Activated CD8-positive, alpha-beta memory T cell treated with anti-CD3 and anti-CD28 coated beads, Interleukin-2, amount 50 U/mL, for 24 hours (primary cell): ENCODE measurements around the gene MTFR1L.

ENCODE experiments used
- DNase-seq: peaks from one replicate; pipeline ENCODE4 v3.0.0-alpha.2; 2020; ENCODE audit errors: extremely low read depth

Gene MTFR1L

GRCh38 chr1:25819491-25820246 lies at the start of gene MTFR1L:
TSS of gene MTFR1L (plus strand) at chr1:25819954. CDS start at chr1:25823105, 3,151 bp downstream.
- peak; percentile 84 for DNase-seq

GRCh38 chr1:25770541-25771220 lies 49.1 kb upstream of the MTFR1L start:
- no peak for DNase-seq

- DNase-seq: no peak
These were observed 48.3 kb upstream of the MTFR1L start for GRCh38 chr1:25771221-25772114.

- DNase-seq: no peak
These were observed 47.6 kb upstream of the MTFR1L start for GRCh38 chr1:25772164-25772563.

GRCh38 chr1:25772692-25773245 lies 47.0 kb upstream of the MTFR1L start:
- no peak for DNase-seq

- DNase-seq: no peak
These were observed 46.2 kb upstream of the MTFR1L start for GRCh38 chr1:25773441-25774125.

- no peak for DNase-seq
These were observed 45.4 kb upstream of the MTFR1L start for GRCh38 chr1:25774206-25774803.

- peak; percentile 70 for DNase-seq
These were observed 44.6 kb upstream of the MTFR1L start for GRCh38 chr1:25774921-25775771.

GRCh38 chr1:25779388-25779787 lies 40.4 kb upstream of the MTFR1L start:
- DNase-seq: no peak

- no peak for DNase-seq
These were observed 39.9 kb upstream of the MTFR1L start for GRCh38 chr1:25779894-25780293.

GRCh38 chr1:25780318-25781129 lies 39.2 kb upstream of the MTFR1L start:
- no peak for DNase-seq

GRCh38 chr1:25781130-25781433 lies 38.7 kb upstream of the MTFR1L start:
- DNase-seq: no peak

GRCh38 chr1:25782608-25783201 lies 37.0 kb upstream of the MTFR1L start:
- no peak for DNase-seq

- no peak for DNase-seq
These were observed 35.1 kb upstream of the MTFR1L start for GRCh38 chr1:25784575-25785051.

- DNase-seq: no peak
These were observed 34.3 kb upstream of the MTFR1L start for GRCh38 chr1:25785333-25786067.

- no peak for DNase-seq
These were observed 32.6 kb upstream of the MTFR1L start for GRCh38 chr1:25786887-25787759.

GRCh38 chr1:25787760-25788166 lies 32.0 kb upstream of the MTFR1L start:
- DNase-seq: no peak
